Progenitor cell of endocrine pancreas (in vitro differentiated cells): Measurements from ENCODE around the gene PPP4R2. TPM values are rescaled to one million over a fixed set of nuclear protein-coding genes. Genes with fewer than 3 reads are reported as not detected.
A peak's percentile ranks its signal among the peaks of the same experiment; 100 is the strongest.

ENCODE experiments used
- DNase-seq: peaks from one replicate; pipeline ENCODE4 v3.0.0; 2021; ENCODE audit warnings: low spot score; ENCODE audit not compliant: unreplicated experiment
- H3K27ac Mint-ChIP-seq: 2 replicates; pipeline ENCODE4 v1.8.0; 2021; ENCODE audit warnings: mild to moderate bottlenecking, moderate library complexity, mixed read lengths
- H3K27me3 Mint-ChIP-seq: 2 replicates; pipeline ENCODE4 v1.8.0; 2021; ENCODE audit warnings: mixed read lengths
- H3K36me3 Mint-ChIP-seq: 2 replicates; pipeline ENCODE4 v1.8.0; 2022; ENCODE audit warnings: mixed read lengths; ENCODE audit not compliant: insufficient read depth
- H3K4me1 Mint-ChIP-seq: 2 replicates; pipeline ENCODE4 v1.8.0; 2021; ENCODE audit warnings: low read depth, mixed read lengths
- H3K4me3 Mint-ChIP-seq: 2 replicates; pipeline ENCODE4 v1.8.0; 2021; ENCODE audit warnings: low read depth, mild to moderate bottlenecking, moderate library complexity, mixed read lengths
- H3K9me3 Mint-ChIP-seq: 2 replicates; pipeline ENCODE4 v1.8.0; 2021; ENCODE audit warnings: low read depth, mixed read lengths
- total RNA-seq: library from RNA; stranded (reverse); gene quantifications from 2 replicates; pipeline ENCODE4 v1.2.1, GENCODE V29; 2021
- TF ChIP-seq, protein P1 (sequence below): fragments of 200-600 bp; sonication (generic); IDR thresholded peaks from one replicate; pipeline ENCODE4 v1.5.0; 2021; ENCODE audit warnings: antibody characterized with exemption, mild to moderate bottlenecking; ENCODE audit not compliant: unreplicated experiment

Gene PPP4R2
- total RNA-seq, 1 donor from 2014 or later: 130 TPM

DNA sequence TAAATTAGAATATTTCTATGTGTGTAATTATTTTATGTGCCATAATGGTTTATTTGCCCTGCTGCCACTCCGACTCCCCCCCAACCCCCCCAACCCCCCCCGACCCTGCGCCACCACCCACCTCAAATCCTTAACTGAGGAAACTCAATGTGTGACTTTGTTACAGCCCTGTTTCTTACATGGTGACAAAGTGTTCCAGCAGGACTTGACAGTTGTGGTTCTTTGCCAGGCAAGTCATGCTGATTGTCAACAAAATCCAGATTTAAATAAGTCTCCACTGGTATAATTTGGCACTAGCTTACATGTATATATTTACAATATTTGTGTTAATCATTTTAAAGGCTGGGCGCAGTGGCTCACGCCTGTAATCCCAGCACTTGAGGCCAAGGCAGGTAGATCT is 72.6 kb downstream of the PPP4R2 start:
- no peaks in the 10 kb centered on the region for H3K9me3 Mint-ChIP-seq
- DNase-seq: no peak
- peaks cover 3% of the 10 kb centered on the region for H3K4me1 Mint-ChIP-seq
- peak overlapping the region; percentile 41 for H3K27ac Mint-ChIP-seq
- TF ChIP-seq, protein P1, sequence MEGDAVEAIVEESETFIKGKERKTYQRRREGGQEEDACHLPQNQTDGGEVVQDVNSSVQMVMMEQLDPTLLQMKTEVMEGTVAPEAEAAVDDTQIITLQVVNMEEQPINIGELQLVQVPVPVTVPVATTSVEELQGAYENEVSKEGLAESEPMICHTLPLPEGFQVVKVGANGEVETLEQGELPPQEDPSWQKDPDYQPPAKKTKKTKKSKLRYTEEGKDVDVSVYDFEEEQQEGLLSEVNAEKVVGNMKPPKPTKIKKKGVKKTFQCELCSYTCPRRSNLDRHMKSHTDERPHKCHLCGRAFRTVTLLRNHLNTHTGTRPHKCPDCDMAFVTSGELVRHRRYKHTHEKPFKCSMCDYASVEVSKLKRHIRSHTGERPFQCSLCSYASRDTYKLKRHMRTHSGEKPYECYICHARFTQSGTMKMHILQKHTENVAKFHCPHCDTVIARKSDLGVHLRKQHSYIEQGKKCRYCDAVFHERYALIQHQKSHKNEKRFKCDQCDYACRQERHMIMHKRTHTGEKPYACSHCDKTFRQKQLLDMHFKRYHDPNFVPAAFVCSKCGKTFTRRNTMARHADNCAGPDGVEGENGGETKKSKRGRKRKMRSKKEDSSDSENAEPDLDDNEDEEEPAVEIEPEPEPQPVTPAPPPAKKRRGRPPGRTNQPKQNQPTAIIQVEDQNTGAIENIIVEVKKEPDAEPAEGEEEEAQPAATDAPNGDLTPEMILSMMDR: no peak
- peaks cover 15% of the 10 kb centered on the region for H3K36me3 Mint-ChIP-seq
- H3K4me3 Mint-ChIP-seq: no peak overlapping the region
- no peaks in the 10 kb centered on the region for H3K27me3 Mint-ChIP-seq

DNA sequence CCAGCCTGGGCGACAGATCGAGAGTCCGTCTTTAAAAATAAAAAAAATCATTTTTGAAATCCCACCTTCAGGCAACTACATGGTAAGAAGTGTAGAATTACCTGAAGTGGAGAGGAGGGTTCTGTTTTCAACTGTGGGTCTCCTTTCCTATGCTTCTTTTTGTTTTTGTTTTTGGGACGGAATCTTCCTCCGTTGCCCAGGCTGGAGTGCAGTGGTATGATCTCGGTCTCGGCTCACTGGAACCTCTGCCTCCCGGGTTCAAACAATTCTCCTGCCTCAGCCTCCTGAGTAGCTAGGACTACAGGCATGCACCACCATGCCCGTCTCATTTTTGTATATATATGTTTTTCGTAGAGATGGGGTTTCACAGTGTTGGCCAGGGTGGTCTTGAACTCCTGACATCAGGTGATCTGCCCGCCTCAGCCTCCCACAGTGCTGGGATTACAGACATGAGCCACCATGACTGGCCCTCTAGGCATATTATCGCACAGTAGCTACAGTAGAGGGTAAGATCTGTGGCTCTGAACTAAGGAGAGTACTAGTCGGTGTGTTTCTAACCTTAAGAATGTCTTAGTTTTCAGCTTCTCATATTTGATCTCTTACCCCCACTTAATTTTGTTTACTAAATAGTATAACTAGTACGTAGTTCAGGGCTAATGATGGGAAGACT is 73.3 kb downstream of the PPP4R2 start:
- H3K36me3 Mint-ChIP-seq: peaks cover 8% of the 10 kb centered on the region
- TF ChIP-seq, protein P1: no peak
- H3K27me3 Mint-ChIP-seq: no peaks in the 10 kb centered on the region
- no peaks in the 10 kb centered on the region for H3K4me1 Mint-ChIP-seq
- no peaks in the 10 kb centered on the region for H3K9me3 Mint-ChIP-seq
- H3K4me3 Mint-ChIP-seq: no peak overlapping the region
- no peak for DNase-seq
- H3K27ac Mint-ChIP-seq: no peak overlapping the region

DNA sequence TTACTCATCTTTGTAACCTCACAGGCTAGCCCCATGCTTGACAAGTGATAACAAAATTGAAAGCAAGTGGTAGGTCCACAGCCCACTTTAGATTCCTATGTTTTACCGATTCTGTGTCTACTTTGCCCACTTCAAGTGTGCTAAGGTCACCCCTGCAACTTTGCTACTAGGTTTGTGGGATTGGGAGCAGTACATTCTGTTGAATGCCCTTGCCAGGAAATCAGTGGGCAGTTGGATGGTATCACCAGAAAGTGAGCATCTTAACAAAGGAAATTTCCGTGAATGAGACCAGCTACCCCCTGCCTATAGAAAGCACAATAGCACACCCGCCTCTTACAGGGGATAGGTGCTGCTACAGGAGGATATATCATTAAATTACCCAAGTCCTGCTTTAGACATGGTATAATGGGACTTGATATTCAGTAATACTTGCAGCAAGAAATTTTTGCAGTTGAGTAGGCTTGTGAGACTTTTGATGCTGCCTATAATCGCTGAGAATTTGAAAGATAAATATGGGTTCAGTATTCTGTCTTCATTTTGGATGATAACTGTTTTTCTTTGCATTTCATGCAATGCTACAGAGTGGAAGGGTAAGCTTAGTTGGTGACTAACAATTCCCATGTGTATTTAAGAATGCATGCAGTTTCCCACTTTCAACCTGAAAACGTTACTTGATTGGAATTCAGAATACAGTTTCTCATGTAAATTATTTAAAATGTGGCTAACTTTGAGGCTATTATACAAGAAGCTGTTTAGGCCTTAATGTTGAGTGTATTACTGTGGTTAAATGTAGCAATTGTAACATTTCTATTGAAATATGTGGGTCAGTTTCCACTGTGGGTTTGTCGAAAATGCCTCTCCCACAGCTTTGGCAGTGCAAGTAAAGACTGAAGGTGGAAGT is 74.3 kb downstream of the PPP4R2 start:
- Mint-ChIP-seq H3K4me1 (no peaks in the 10 kb centered on the region), H3K27ac (peak overlapping the region; percentile 81), H3K9me3 (no peaks in the 10 kb centered on the region), H3K4me3 (no peak overlapping the region), H3K27me3 (no peaks in the 10 kb centered on the region), H3K36me3 (peaks cover 3% of the 10 kb centered on the region)
- TF ChIP-seq, protein P1: no peak
- no peak for DNase-seq

DNA sequence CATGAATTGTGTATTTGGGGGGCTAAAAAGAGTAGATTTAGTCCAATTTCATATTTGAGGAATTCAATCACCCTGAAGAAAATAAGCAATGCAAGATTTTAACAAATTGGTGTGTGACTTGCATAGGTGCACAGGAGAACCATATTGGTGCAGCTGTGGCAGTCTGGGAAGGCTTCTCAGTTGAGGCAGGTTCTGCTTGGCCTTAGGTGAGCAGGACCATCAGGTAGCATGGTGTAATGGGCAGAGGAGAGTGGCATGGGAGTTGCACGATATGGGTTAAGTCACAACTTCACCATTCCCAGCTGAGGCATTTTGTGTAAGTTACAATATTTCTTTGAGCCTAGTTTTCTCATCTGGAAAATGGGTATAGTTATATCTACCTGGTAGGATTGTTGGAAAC is 75.3 kb downstream of the PPP4R2 start:
- no peaks in the 10 kb centered on the region for H3K4me1 Mint-ChIP-seq
- H3K36me3 Mint-ChIP-seq: no peaks in the 10 kb centered on the region
- no peak overlapping the region for H3K4me3 Mint-ChIP-seq
- no peak overlapping the region for H3K27ac Mint-ChIP-seq
- no peaks in the 10 kb centered on the region for H3K27me3 Mint-ChIP-seq
- no peak for DNase-seq
- TF ChIP-seq, protein P1: no peak
- no peaks in the 10 kb centered on the region for H3K9me3 Mint-ChIP-seq

DNA sequence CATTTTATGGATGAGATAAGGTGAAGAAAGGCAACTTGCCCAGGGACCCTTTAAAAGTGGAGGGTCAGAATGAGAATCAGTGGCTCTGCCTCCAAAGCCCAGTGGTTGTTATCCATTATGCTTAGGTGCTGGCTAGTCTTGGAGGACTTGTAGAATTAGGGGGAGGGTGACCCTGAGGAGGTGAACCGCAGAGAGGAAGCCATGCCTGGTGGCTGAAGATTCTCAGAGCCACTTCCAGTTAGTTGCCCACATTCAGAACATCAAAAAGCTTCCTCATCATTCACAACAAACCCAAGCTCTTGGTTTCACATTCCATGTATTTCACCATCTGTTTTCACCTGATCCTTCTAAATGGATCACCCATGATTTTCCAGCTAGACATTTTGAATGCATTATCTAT is 76.0 kb downstream of the PPP4R2 start:
- no peaks in the 10 kb centered on the region for H3K27me3 Mint-ChIP-seq
- TF ChIP-seq, protein P1: no peak
- no peaks in the 10 kb centered on the region for H3K9me3 Mint-ChIP-seq
- H3K4me1 Mint-ChIP-seq: no peaks in the 10 kb centered on the region
- DNase-seq: no peak
- H3K4me3 Mint-ChIP-seq: no peak overlapping the region
- no peaks in the 10 kb centered on the region for H3K36me3 Mint-ChIP-seq
- no peak overlapping the region for H3K27ac Mint-ChIP-seq
